ENCODE results near the gene C2orf15. TPM values are rescaled to one million over a fixed set of nuclear protein-coding genes. Genes with fewer than 3 reads are reported as not detected.

C2orf15 gene
- total and polyA plus RNA-seq, 4 donors, result 0.24 to 0.65 (median 0.29) TPM

DNA sequence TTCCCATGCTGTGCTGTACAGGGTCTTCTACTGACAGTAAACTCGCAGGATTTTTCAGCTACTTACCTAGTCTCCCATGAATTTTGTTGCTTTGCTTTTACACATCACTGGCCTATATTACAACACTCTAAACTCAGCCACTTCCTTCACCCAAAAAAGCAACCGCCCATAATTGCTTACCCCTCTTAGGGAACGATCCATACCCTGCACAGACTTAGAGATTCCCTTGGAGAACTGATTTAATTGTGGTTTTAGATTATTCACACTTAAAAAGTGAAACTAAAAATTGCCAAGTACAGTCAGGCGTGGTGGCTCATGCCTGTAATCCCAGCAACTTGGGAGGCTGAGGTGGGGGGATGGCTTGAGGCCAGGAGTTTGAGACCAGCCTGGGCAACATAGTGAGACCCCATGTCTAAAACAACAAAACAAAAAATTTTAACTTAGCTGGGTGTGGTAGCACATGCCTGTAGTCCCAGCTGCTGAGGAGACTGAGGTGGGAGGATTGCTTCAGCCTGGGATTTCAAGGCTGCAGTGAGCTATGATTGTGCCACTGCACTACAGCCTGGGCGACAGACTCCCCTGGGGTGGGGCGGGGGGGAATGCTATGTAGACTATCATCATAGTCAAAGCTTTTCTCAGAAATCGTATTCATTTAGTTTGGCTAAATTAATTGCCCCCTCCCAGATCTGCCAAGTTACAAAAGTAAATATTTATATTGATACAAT, 58.7 kb downstream of the C2orf15 start:
- Histone ChIP-seq H3K9ac (ENCODE audit: low read depth in 1 of 2, low read length in 2 of 2) (no peak overlapping the region), H3K36me3 (ENCODE audit: control insufficient read depth in 4 of 4, insufficient read depth in 3 of 4, low read depth in 1 of 4, low read length in 3 of 4) (peaks cover 5 to 28% (median 18%) of the 10 kb centered on the region in 4 donors), H3K27ac (ENCODE audit: low read depth in 1 of 2, low read length in 2 of 2) (no peak overlapping the region), H3K4me1 (ENCODE audit: control insufficient read depth in 4 of 4, insufficient read depth in 4 of 4, low read length in 3 of 4) (no peaks in the 10 kb centered on the region), H3K4me3 (ENCODE audit: low read depth in 1 of 3, low read length in 3 of 3) (no peak overlapping the region), H3K27me3 (ENCODE audit: control insufficient read depth in 4 of 4, insufficient read depth in 4 of 4, low read length in 3 of 4) (no peaks in the 10 kb centered on the region), H3K9me3 (ENCODE audit: control insufficient read depth in 4 of 4, low read length in 3 of 4) (no peaks in the 10 kb centered on the region)
- DNase-seq (ENCODE audit: low spot score), result no peak
- WGBS, result 87% methylated on average over 7 of the region's 7 CpGs
- TF ChIP-seq HNF4G (IDR thresholded peaks at IDR 0.05) (no peak), ZBTB33 (IDR thresholded peaks at IDR 0.05) (no peak), CTCF (IDR thresholded peaks at IDR 0.05; ENCODE audit: low read depth, low read length, missing input control) (no peak)
- TF ChIP-seq, protein P1, sequence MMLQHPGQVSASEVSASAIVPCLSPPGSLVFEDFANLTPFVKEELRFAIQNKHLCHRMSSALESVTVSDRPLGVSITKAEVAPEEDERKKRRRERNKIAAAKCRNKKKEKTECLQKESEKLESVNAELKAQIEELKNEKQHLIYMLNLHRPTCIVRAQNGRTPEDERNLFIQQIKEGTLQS (IDR thresholded peaks at IDR 0.05), result no peak

Small RNA genes within 50 kb of the gene (small RNA-seq; reads per million reads assigned to genes)
- not detected for gene AC092587.1

Other genes with a start within 250 kb of the C2orf15 start
- gene CRACDL, start 205.5 kb upstream of the C2orf15 start, total RNA-seq, result under 1 TPM; 0.17 to 0.42 TPM
- under 1 TPM; 0.13 to 0.46 TPM for gene CRACDL, start 205.5 kb upstream of the C2orf15 start, polyA plus RNA-seq
- gene TSGA10, start 13.2 kb downstream of the C2orf15 start, total RNA-seq, result 1 to 10 TPM; 3.5 to 4.4 TPM
- 1 to 10 TPM in 1 of 2 donors, under 1 TPM in 1; 0.93 to 4.0 TPM for gene TSGA10, start 13.2 kb downstream of the C2orf15 start, polyA plus RNA-seq
- gene LIPT1, start 13.3 kb downstream of the C2orf15 start, total RNA-seq, result 1 to 10 TPM; 4.3 to 4.8 TPM
- 1 to 10 TPM; 2.3 to 2.6 TPM for gene LIPT1, start 13.3 kb downstream of the C2orf15 start, polyA plus RNA-seq
- 10 to 100 TPM; 10.5 to 15.5 TPM for gene MITD1, start 39.4 kb downstream of the C2orf15 start, total RNA-seq
- gene MITD1, start 39.4 kb downstream of the C2orf15 start, polyA plus RNA-seq, result 10 to 100 TPM in 1 of 2 donors, 1 to 10 TPM in 1; 7.8 to 17.5 TPM
- 10 to 100 TPM; 19.6 to 21.0 TPM for gene MRPL30, start 39.5 kb downstream of the C2orf15 start, total RNA-seq
- gene MRPL30, start 39.5 kb downstream of the C2orf15 start, polyA plus RNA-seq, result 10 to 100 TPM; 11.7 to 14.0 TPM
- not detected for gene LYG2, start 114.0 kb downstream of the C2orf15 start, total RNA-seq
- under 1 TPM in 1 of 2 donors, not detected in 1; 0.31 TPM for gene LYG2, start 114.0 kb downstream of the C2orf15 start, polyA plus RNA-seq
- gene LYG1, start 159.5 kb downstream of the C2orf15 start, total RNA-seq, result under 1 TPM; 0.14 to 0.59 TPM
- gene LYG1, start 159.5 kb downstream of the C2orf15 start, polyA plus RNA-seq, result under 1 TPM; 0.52 to 0.85 TPM
- gene TXNDC9, start 194.6 kb downstream of the C2orf15 start, total RNA-seq, result 10 to 100 TPM; 24.3 to 27.5 TPM
- gene TXNDC9, start 194.6 kb downstream of the C2orf15 start, polyA plus RNA-seq, result 10 to 100 TPM; 12.5 to 17.6 TPM
- gene EIF5B, start 195.7 kb downstream of the C2orf15 start, total RNA-seq, result 10 to 100 TPM; 21.1 to 23.7 TPM
- gene EIF5B, start 195.7 kb downstream of the C2orf15 start, polyA plus RNA-seq, result 10 to 100 TPM; 10.2 to 14.4 TPM

Data from liver (tissue), 10 donors.